ENCODE measurements around the gene PSMD11.
"Not testable (repeated sequence)": the region's sequence is repeated elsewhere in the genome, so short reads cannot be mapped to it uniquely, and the experiment has no call there.

PSMD11 gene

GRCh38 chr17:32515677-32516383 is 71.5 kb downstream of the PSMD11 start:
- no peak for DNase-seq

- DNase-seq: no peak
These were observed 72.1 kb downstream of the PSMD11 start for GRCh38 chr17:32516450-32516849.

- DNase-seq: no peak
These were observed 72.8 kb downstream of the PSMD11 start for GRCh38 chr17:32516940-32517701.

- no peak for DNase-seq
These were observed 73.7 kb downstream of the PSMD11 start for GRCh38 chr17:32517982-32518381.

- no peak for DNase-seq
These were observed 74.4 kb downstream of the PSMD11 start for GRCh38 chr17:32518646-32519227.

- no peak for DNase-seq
These were observed 75.2 kb downstream of the PSMD11 start for GRCh38 chr17:32519228-32520103.

GRCh38 chr17:32520104-32520701 is 75.9 kb downstream of the PSMD11 start:
- DNase-seq: no peak

- no peak for DNase-seq
These were observed 76.6 kb downstream of the PSMD11 start for GRCh38 chr17:32520737-32521404.

GRCh38 chr17:32523017-32523680 is 78.8 kb downstream of the PSMD11 start:
- DNase-seq: no peak

GRCh38 chr17:32523827-32524552 is 79.7 kb downstream of the PSMD11 start:
- DNase-seq: no peak

- DNase-seq: not testable (repeated sequence)
These were observed 80.2 kb downstream of the PSMD11 start for GRCh38 chr17:32524553-32524880.

- DNase-seq: no peak
These were observed 80.8 kb downstream of the PSMD11 start for GRCh38 chr17:32525122-32525521.

- no peak for DNase-seq
These were observed 82.8 kb downstream of the PSMD11 start for GRCh38 chr17:32527146-32527545.

- DNase-seq: no peak
These were observed 84.5 kb downstream of the PSMD11 start for GRCh38 chr17:32528825-32529224.

GRCh38 chr17:32529604-32530003 is 85.3 kb downstream of the PSMD11 start:
- no peak for DNase-seq

Measured in hematopoietic multipotent progenitor cell treated with erythropoietin and hydrocortisone succinate and interleukin-3 and kit ligand, for 8 days (in vitro differentiated cells).